Activated CD8-positive, alpha-beta T cell treated with anti-CD3 and anti-CD28 coated beads for 36 hours (primary cell): Measurements from ENCODE around the gene RMRP. TPM values are rescaled to one million over a fixed set of nuclear protein-coding genes. Genes with fewer than 3 reads are reported as not detected.
"Not testable (repeated sequence)": the region's sequence is repeated elsewhere in the genome, so short reads cannot be mapped to it uniquely, and the experiment has no call there.

ENCODE experiments used
- ATAC-seq: fragments of 200-7000 bp; cut with Tn5 transposase; one replicate; pipeline ENCODE4 v1.10.0; 2021; ENCODE audit warnings: mild to moderate bottlenecking, moderate library complexity
- CTCF ChIA-PET: fragments of 350-600 bp; sonication (Branson Sonifier 250); formaldehyde crosslinking; loops from one replicate; lab custom pipeline; 2021; ENCODE audit warnings: antibody characterized with exemption; lab: Charles Lee
- POLR2A ChIA-PET: fragments of 350-600 bp; sonication (Branson Sonifier 250); formaldehyde crosslinking; loops from one replicate; lab custom pipeline; 2021; ENCODE audit warnings: antibody characterized with exemption; lab: Charles Lee
- DNase-seq: peaks from one replicate; pipeline ENCODE4 v3.0.0-alpha.2; 2020
- H3K27ac Mint-ChIP-seq: one replicate; pipeline ENCODE4 v1.8.0; 2021; ENCODE audit warnings: mild to moderate bottlenecking, mixed read lengths
- H3K27me3 Mint-ChIP-seq: one replicate; pipeline ENCODE4 v1.8.0; 2021; ENCODE audit warnings: mixed read lengths
- H3K36me3 Mint-ChIP-seq: one replicate; pipeline ENCODE4 v1.8.0; 2021; ENCODE audit warnings: low read depth, mixed read lengths
- H3K4me1 Mint-ChIP-seq: one replicate; pipeline ENCODE4 v1.8.0; 2021; ENCODE audit warnings: low read depth, mixed read lengths
- H3K4me3 Mint-ChIP-seq: one replicate; pipeline ENCODE4 v1.8.0; 2021; ENCODE audit warnings: mild to moderate bottlenecking, moderate library complexity, mixed read lengths
- H3K9me3 Mint-ChIP-seq: one replicate; pipeline ENCODE4 v1.8.0; 2021; ENCODE audit warnings: mixed read lengths
- CTCF ChIP-seq: fragments of 200-600 bp; IDR thresholded peaks from one replicate; pipeline ENCODE4 v1.8.0; 2022; ENCODE audit warnings: antibody characterized with exemption, mild to moderate bottlenecking
- intact Hi-C: fragments of 100-400 bp; cut with micrococcal nuclease; formaldehyde crosslinking; loops from one replicate; pipeline ENCODE4 v1.10.0; 2022
- total RNA-seq, 2 experiments: library from RNA; stranded (reverse); gene quantifications; one replicate each; pipeline ENCODE4 v1.2.3, GENCODE V29; 2021

Gene RMRP
- total RNA-seq, 2 experiments from 2014 or later: 13,164 to 13,311 TPM

- no peaks in the 10 kb centered on the region for H3K27me3 Mint-ChIP-seq
- no peak for TF ChIP-seq CTCF
- H3K9me3 Mint-ChIP-seq: no peaks in the 10 kb centered on the region
- CTCF ChIA-PET: interaction anchor here (0.6 to 6.8 kb wide), 19 partner anchors 8 to 112 kb away, joined by 3 to 95 read pairs (median 7); partner anchors contain the start of genes ARHGEF39, CCDC107, CREB3 and RMRP
- H3K4me3 Mint-ChIP-seq: peak overlapping the region; percentile 86
- intact Hi-C loops: no loop called here
- H3K36me3 Mint-ChIP-seq: no peaks in the 10 kb centered on the region
- no peak for ATAC-seq
- POLR2A ChIA-PET: interaction anchor here (0.5 to 3.6 kb wide), 6 partner anchors 12 to 74 kb away, joined by 3 to 18 read pairs (median 4); no protein-coding TSS in a partner anchor
- peaks cover 53% of the 10 kb centered on the region for H3K4me1 Mint-ChIP-seq
- H3K27ac Mint-ChIP-seq: peak overlapping the region; percentile 96
- no peak for DNase-seq
Measured at GRCh38 chr9:35617548-35617947, 40.3 kb downstream of the RMRP start.

GRCh38 chr9:35616681-35617459 lies 40.9 kb downstream of the RMRP start:
- DNase-seq (peak; percentile 88), ATAC-seq (peak; percentile 45)
- intact Hi-C loops: no loop called here
- CTCF ChIA-PET: interaction anchor here (0.6 to 6.8 kb wide), 22 partner anchors 9 to 118 kb away, joined by 3 to 95 read pairs (median 6); partner anchors contain the start of genes ARHGEF39, CCDC107, CREB3 and RMRP
- no peaks in the 10 kb centered on the region for H3K36me3 Mint-ChIP-seq
- TF ChIP-seq CTCF: peak; percentile 39
- no peaks in the 10 kb centered on the region for H3K27me3 Mint-ChIP-seq
- H3K9me3 Mint-ChIP-seq: no peaks in the 10 kb centered on the region
- POLR2A ChIA-PET: interaction anchor here (0.7 to 3.6 kb wide), 9 partner anchors 9 to 75 kb away, joined by 3 to 18 read pairs (median 3); partner anchors contain the start of genes CCDC107 and RMRP
- H3K4me1 Mint-ChIP-seq: peaks cover 49% of the 10 kb centered on the region
- H3K4me3 Mint-ChIP-seq: peak overlapping the region; percentile 86
- H3K27ac Mint-ChIP-seq: peak overlapping the region; percentile 96

GRCh38 chr9:35615981-35616680 lies 41.7 kb downstream of the RMRP start:
- ATAC-seq: no peak
- DNase-seq: no peak
- ChIA-PET CTCF (interaction anchor here (0.8 to 6.8 kb wide), 15 partner anchors 8 to 119 kb away, joined by 3 to 95 read pairs (median 9); partner anchors contain the start of genes ARHGEF39, CCDC107, CREB3 and RMRP), POLR2A (interaction anchor here (0.7 to 3.6 kb wide), 6 partner anchors 8 to 114 kb away, joined by 3 to 18 read pairs (median 3); no protein-coding TSS in a partner anchor)
- H3K9me3 Mint-ChIP-seq: no peaks in the 10 kb centered on the region
- H3K4me3 Mint-ChIP-seq: peak overlapping the region; percentile 86
- H3K27ac Mint-ChIP-seq: peak overlapping the region; percentile 71
- TF ChIP-seq CTCF: no peak
- no peaks in the 10 kb centered on the region for H3K27me3 Mint-ChIP-seq
- intact Hi-C loops: no loop called here
- H3K4me1 Mint-ChIP-seq: peaks cover 49% of the 10 kb centered on the region
- H3K36me3 Mint-ChIP-seq: no peaks in the 10 kb centered on the region

GRCh38 chr9:35612843-35613242 lies 45.0 kb downstream of the RMRP start:
- no peak overlapping the region for H3K27ac Mint-ChIP-seq
- intact Hi-C loops: no loop called here
- peaks cover 11% of the 10 kb centered on the region for H3K36me3 Mint-ChIP-seq
- no peak overlapping the region for H3K4me3 Mint-ChIP-seq
- no peak for TF ChIP-seq CTCF
- POLR2A ChIA-PET: interaction anchor here (1.0 to 1.3 kb wide), 2 partner anchors 44 to 51 kb away, joined by 4 read pairs; no protein-coding TSS in a partner anchor
- no peak for DNase-seq
- CTCF ChIA-PET: interaction anchor here (1.1 to 7.0 kb wide), 7 partner anchors 9 to 83 kb away, joined by 3 to 95 read pairs (median 23); partner anchors contain the start of genes CCDC107, RMRP and SIT1
- H3K9me3 Mint-ChIP-seq: no peaks in the 10 kb centered on the region
- H3K4me1 Mint-ChIP-seq: peaks cover 19% of the 10 kb centered on the region
- ATAC-seq: no peak
- no peaks in the 10 kb centered on the region for H3K27me3 Mint-ChIP-seq

- POLR2A ChIA-PET: interaction anchor here (0.6 to 1.3 kb wide), 3 partner anchors 36 to 86 kb away, joined by 3 to 4 read pairs (median 4); no protein-coding TSS in a partner anchor
Measured at GRCh38 chr9:35612066-35612465, 45.8 kb downstream of the RMRP start.

More at GRCh38 chr9:35612066-35612465, 45.8 kb downstream of the RMRP start:
- ATAC-seq, H3K4me3 Mint-ChIP-seq, H3K27me3 Mint-ChIP-seq, DNase-seq, intact Hi-C loops, H3K27ac Mint-ChIP-seq, H3K9me3 Mint-ChIP-seq: not testable (repeated sequence)
- Mint-ChIP-seq H3K36me3 (peaks cover 16% of the 10 kb centered on the region), H3K4me1 (peaks cover 16% of the 10 kb centered on the region)
- CTCF ChIA-PET: interaction anchor here (0.9 to 7.0 kb wide), 20 partner anchors 8 to 119 kb away, joined by 3 to 95 read pairs (median 9); partner anchors contain the start of genes CCDC107, CREB3, RMRP and SIT1
